ENCODE data around the gene TANK.
"Not testable (repeated sequence)": the region's sequence is repeated elsewhere in the genome, so short reads cannot be mapped to it uniquely, and the experiment has no call there.

TANK gene, protein sequence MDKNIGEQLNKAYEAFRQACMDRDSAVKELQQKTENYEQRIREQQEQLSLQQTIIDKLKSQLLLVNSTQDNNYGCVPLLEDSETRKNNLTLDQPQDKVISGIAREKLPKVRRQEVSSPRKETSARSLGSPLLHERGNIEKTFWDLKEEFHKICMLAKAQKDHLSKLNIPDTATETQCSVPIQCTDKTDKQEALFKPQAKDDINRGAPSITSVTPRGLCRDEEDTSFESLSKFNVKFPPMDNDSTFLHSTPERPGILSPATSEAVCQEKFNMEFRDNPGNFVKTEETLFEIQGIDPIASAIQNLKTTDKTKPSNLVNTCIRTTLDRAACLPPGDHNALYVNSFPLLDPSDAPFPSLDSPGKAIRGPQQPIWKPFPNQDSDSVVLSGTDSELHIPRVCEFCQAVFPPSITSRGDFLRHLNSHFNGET

DNA sequence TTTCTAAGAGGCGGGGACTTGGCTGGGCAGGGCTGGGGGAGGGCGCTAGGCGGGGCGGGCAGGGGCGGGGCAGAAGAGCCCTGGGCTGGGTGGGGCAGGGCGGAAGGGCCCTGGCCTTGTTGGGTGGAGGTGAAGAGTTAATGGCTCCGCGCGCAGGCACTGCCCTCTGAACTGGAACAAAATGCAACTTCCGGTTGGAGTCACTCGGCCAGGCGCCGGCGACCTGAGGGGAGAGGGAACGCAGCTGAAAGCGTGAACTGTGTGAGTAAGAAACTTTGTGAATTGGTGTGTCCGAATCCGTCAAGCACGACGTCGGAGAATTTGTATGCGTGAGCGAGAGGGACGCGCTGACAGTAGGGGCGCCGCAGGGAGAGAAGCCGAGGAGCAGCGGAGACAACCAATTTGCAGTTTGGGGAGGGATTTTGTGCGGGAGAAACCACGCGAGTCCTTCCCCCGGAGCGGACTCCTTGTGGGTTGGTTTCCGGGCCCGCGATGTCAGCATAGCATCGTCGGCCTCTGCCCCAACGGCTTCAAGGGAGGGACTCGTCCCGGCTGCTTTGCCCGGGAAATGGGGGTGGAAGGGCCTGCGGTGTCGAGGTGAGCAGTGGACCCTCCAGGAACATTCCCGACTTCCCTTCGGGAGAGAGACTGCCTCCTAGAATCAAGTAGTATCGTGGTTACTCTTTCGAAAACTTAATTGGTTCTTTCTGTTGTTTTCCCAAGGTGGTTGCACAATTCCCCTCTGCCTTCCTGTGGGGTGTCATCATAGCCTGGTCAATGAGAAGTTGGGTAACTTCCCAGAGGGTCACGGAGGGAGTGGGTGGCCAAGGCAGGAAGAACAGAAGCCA is at the start of gene TANK:
TSS of gene TANK (plus strand) at position 203 of the 848 bp plus-strand sequence. CDS start 19,235 bp downstream, outside the sequence.
- DNase-seq (ENCODE audit: low spot score) = peak; percentile 90

DNA sequence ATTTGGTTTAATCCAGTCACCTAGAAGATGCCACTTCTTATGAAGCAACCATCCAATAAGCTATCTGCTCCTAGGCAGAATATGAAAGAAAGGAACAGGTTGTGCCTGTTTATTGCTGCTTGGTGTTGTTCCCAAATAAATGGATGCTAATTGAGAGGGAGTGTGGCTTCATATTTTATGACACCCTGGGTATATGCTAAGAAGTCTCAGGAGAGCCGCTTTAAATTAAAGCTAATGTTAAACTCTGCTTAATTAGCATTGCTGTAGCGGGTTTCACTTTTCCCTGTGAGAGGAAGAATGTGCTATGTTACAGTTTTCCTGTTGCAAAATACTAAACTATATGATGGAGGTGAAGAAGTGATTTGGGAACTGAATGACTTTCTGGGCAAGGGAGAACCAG is 48.7 kb upstream of the TANK start:
- no peak for DNase-seq (ENCODE audit: low spot score)

DNA sequence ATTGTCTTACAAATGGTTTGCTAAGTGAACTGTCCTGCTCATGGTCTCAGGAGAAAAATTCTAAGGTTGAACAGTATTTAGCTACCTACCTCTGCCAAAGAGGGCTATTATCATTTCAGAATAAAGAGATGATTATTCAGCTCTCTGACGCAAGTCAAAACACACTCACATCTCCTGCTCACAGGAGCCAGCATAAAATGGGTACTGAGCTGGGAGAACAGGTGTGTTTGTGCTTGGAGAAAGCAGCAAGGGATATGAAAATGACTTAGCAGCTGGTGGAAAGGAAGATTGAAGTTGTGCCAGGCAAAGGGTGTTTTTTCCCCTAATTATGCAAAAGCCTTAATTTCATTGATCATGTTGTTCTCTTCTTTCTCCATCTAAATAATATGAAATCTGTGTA is 47.3 kb upstream of the TANK start:
- DNase-seq (ENCODE audit: low spot score) = no peak

DNA sequence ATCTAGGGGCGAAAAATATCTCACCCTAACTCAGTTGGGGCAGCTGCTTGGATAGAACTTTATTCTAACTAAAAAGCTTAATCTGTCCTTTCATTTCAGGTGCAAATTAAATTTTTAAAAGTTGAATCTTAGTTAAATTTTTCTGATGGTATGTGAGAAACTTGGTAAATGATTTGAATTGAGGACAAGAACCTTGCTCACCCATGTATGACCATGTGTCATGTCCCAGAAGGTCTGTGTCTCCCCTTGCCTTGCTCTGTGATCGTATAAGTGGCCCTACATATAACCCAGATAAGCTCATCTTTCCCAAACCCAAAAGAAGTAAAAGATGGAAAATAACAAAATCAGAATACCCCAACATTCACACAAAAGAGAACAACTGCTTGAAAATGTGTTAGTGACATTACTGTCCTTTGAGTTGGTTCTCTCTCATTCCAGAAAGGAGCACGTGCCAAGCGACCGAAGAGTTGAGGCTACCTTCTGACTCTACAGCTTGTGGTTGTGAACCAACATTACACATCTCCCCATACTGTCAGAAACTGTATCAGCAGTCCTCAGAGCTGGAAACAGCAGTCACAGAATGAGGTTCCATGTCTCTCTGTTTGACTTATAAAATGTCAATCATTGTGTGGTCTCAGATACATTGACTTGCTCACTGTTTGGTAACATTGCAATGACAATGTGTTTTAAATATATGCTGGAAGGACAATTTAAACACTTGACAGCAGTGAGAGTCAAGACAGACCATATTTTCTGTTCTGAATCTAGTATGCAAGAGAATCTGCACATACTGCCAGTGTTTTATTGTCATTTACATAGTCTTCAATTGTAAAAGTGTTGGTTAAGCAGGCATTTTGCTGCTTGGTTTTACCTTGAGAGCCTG is 46.3 kb upstream of the TANK start:
- no peak for DNase-seq (ENCODE audit: low spot score)

DNA sequence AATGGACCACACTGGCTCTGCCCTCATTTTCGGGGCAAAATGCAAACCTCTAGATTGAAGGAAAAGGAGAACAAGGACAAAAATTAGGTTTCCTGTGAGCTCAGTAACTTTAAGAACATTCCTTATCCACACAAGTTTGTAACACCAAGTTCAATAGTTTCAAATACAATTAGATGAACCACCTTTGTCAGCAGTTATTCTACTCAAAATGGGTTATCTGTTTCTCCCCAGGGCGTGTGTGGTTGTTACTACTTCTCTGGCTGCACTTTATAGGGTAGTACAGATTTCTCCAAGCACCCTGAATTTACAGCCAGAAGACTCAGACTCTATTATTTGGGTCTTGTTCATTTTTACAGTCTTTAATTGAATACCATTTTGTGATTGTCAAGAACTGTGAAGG is 45.0 kb upstream of the TANK start:
- no peak for DNase-seq (ENCODE audit: low spot score)

DNA sequence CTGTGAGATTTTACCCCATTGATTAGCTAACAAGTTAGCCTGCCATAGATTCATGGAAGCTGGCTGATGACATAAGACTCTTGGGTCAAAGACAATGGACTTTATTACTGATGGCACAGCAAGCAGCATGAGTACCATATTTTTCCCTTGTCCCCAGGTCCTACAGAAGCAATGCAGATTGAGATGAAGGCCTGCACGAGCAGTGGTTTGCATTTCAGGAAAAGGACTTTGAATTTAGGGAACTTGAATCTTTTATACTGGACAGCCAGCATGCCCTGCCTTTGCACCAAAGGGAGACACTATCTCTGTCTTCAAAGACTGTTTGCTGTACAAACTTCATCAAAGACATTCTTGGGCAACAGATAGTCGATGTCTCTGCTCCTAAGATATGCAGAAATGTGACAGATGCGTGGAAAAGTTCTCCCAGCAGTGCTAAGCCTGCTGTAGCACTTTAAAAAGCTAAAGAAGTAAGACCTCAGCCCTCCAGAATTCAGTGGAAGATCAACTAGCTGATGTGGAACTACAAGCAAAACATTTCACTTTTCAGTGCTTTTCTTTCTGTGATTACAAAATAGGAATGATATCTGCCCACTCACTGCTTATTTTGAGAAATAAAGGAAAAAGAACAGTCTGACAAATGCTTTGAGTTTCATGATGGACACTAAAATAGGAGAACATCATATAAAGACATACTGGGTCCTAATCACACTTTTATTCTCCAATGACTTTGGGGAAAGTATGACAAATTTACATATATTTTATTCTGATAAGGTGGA is 44.4 kb upstream of the TANK start:
- no peak for DNase-seq (ENCODE audit: low spot score)

DNA sequence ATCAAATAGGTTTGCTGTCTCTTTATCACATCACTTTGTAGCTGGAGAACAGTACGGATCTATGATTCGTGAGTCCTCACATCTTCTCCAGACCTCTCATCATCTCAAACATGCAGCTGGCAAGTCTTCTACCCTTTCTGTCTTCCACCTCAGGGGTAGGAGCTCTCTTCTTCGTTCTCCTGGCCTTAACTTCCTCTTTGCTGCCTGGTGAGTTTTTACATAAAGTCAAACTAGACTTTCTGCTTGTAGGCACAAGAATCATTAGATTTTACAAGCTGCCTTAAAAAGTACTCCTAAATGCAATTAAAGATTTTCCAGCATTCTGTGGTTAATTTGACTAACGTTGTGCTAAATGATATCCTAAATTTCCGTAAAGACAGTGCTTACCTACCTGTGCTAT is 43.7 kb upstream of the TANK start:
- DNase-seq (ENCODE audit: low spot score) = no peak

DNA sequence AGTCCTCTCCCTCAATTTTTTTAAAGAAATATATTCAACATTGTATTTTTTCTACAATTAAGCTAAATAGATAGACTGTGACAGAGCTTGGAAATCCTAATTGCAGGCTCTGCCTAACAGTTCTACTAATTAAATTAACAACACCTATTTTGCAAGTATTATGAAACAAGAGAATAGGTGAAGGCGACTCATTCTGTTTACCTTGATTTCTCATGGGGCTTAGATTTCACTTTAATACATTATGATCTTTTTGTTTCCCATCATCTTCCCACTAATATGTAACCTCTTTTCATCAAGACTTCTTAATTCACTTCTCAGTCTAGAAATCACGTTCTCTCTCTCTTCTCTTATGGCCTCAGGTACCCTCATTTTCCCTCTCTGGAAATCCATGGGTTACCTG is 42.7 kb upstream of the TANK start:
- no peak for DNase-seq (ENCODE audit: low spot score)

DNA sequence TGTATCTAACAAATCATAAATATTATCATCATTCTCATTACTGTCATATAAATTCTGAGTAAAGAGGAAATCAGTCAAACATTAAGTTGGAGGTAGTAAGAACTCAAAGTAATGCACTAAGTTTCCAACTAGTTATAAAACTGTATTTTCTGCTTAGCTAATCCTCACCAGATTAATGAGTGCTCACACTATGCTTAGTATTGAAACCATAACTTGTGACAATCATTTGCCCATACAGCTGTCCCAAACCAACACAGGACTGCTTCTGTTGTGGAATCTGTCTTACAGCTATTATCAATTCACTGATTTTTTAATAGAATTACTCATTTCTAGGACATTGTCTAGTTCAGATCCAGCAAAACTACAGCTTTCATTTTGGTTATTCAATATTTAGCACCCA is 41.5 kb upstream of the TANK start:
- DNase-seq (ENCODE audit: low spot score) = no peak

DNA sequence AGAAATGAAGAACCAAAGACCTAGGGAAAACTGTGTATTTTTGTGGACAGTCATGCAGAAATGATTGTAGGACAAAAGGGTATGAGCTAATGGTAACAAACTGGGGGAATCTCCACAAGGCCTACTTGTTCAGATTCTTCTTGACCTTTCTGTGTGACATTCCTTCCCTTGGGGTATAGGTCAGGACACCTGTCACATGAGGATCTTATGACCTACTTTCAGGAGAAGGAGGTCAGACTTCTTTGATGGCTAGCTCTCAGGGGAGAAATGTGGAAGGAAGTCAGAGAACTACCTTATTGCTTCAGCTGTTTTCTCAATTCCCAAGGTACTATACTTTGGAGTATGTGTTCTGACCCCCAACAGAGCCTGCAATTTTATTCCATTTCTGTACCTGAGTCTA is 40.7 kb upstream of the TANK start:
- DNase-seq (ENCODE audit: low spot score) = no peak

DNA sequence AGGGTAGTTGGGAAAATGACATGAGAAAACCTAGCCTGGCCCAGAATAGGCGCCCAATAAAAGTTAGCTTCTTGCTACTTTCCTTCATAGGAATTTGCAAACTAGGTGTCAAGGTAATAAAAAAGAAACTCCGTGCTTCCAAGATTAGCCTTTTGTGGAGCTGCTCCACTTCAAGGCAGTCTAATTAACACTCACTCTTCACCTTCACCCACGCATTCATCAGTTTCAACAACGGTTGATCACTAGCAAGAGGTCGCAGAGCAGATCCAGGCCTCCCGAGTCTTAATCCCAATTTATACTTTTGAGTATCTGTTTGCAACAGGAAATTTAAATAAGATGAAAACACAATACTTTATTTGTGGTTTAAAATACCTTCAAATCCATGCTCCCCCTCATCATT is 39.5 kb upstream of the TANK start:
- no peak for DNase-seq (ENCODE audit: low spot score)

DNA sequence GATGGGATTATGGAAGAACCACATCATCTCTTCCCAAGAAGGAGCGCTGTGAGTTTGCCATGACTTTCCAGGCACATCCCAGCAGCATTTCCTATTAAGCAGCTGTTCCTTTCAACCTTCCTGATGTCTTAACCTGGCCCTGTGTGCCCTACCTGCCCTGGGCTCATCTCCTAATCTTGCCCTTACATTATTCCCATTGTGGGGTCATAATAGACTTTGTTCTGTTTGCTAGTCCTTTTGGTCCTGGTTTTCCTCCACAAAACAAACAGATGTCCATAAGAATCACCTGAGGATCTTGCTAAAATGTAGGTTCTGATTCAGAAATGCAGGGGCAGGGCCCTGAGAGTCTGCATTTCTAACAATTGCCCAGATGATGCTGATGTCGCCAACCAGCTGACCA is 38.6 kb upstream of the TANK start:
- no peak for DNase-seq (ENCODE audit: low spot score)

DNA sequence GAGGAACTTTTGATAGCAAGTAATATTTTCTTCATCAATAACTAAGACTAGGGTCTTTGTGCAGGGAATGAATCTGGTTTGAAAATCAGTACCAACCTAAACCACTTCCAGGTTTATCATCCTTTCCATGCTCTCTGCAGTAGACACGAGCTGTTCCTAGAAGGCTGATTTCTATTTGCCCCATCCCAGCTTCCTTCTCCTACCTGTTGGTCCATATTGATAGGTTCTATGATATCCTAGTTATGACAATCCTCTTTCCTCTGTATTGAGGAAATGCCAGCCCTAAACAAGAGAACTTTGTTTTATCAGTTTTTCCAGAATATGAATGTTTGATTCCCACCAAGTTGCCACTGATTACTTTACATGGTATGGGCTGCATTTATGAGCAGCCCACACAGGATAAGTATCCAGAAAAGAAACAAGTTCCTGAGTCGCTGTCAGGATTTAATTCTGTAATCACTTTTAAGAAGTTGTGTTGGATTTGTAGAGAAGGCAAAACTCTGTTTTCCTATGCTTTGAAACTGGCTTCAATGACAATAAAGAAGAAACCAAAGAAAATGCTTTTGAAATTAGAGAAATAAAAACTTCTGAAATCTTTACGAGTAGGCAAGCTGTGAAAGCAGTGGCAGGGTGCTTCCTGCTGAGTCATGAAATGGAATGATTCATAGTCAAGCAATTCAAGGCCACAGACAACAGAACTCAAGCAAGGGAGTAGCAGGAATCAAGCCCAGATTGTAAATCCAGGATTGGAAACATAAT is 37.3 kb upstream of the TANK start:
- peak; percentile 86 for DNase-seq (ENCODE audit: low spot score)

DNA sequence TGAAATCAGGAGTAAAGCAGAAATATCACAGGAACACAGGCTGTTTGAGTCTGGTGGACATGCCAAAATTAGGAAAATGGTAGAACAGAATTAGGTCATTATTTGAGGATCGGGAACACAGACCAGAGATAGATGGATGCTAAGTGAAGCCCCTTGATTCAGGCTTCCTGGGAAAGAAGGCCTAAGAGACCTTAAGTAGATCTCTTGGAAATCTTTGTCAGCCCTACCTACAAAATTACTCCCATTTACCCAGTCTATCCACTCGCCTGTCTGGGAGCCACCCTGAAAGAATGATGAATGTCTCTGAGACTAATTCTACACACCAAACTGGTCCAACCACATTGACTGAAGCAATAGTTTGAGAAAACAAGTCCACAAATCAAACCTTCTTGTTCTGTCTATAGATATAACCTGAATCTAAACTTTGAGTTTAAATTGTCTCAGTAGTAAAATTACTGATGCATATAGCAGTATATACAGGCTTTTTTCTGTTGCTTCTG is 36.6 kb upstream of the TANK start:
- DNase-seq (ENCODE audit: low spot score) = no peak

DNA sequence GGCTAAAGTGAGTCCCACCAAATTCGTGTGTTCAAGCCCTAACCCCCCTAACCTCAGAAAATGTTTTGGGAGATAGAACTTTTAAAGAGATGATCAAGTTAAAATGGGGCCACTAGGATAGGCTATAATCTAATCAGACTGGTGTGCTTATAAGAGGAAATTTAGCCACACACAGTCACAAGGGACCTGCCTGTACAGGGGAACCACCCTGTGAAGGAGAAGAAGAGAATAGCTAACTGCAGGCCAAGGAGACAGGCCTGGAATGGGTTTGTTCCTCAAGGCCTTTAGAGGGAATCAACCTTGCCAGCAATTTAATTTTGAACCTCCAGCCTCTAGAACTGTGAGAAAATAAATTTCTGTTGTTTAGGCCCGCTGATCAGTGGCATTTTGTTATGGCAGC is 36.0 kb upstream of the TANK start:
- no peak for DNase-seq (ENCODE audit: low spot score)

DNA sequence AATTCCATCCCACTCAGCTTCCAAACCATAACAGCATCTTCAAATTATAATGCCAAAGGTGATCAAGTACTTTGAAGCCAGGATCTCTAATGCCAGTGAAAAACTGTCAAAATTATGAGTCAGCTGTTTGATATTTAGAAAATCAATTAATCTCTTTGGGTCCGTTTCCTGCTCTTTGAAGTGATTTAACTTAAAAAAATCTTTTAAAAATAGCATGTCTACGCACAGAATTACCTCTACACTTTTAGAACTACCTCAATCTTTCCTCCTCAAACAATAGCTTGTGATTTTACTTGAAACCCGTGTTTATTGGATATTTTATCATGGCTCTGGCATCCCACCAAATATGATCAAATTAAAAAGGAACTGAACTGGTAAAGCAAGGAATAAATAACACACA is 31.3 kb upstream of the TANK start:
- DNase-seq (ENCODE audit: low spot score) = no peak

DNA sequence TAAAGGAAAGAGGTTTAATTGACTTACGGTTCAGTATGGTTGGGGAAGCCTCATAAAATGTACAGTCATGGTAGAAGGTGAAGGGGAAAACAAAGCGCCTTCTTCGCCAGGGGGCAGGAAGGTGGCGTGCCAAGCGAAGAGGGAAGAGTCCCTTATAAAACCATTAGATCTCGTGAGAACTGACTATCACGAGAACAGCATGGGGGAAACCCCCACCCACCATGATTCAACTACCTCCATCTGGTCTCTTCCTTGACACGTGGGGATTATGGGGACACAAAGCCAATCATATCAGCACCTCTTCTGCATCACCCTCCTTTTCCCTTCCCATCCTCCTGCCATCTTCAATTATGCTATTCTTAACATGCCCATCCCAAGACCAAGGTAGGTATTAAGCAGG is 29.9 kb upstream of the TANK start:
- DNase-seq (ENCODE audit: low spot score) = no peak

DNA sequence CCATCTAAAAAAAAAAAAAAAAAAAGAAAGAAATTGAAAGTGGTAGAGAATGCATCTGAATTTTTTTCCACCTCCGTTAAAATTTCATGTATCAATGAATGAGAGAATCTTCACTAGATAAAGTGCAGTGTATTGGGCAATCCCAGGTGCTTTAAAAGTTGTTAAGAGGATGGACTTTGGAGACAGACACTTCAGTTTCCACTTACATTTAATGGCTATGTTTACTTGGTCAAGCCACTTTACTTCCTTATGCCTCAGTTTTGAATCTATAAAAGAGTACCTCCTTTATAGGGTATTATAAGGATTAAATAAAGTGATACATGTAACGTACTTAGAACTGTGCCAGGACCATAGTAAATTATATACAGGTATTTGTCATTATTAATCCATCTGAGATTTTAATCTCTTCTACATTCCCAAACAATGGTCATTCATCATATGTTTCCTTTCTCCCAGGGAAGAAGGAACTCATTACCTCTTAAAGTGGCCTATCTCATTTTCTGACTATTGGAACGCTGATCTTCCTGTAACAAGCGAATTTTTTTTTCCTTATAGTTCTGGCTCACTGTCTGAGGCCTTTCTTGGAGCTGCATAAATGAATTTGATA is 29.1 kb upstream of the TANK start:
- no peak for DNase-seq (ENCODE audit: low spot score)

DNA sequence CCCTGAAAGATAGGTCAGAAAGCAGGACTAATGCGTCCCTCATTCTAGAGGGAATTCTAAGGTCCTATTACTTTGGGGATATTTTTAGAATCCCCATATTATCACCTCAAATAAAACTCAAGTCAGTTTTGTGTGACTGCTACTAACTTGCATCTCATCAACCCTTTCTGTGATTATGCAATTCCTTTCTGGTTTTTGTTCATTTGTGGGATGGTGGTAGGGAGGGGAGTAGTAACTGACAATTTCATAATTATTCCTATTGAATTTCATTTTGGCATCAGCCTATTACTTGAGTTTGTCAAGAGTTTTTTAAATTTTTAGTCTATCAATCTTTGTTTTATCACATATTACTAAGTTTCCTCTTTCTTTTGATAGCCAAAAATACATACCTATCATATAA is 28.4 kb upstream of the TANK start:
- no peak for DNase-seq (ENCODE audit: low spot score)

DNA sequence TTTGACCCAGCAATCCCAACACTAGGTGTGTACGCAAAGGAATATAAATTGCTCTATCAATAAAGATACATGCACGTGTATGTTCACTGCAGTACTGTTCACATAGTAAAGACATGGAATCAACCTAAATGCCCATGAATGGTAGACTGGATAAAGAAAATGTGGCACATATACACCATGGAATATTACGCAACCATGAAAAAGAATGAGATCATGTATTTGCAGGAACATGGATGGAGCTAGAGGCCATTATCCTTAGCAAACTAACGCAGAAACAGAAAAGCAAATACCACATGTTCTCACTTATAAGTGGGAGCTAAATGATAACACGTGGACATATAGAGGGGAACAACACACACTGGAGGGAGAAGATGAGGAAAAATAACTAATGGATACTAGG is 27.8 kb upstream of the TANK start:
- not testable (repeated sequence) for DNase-seq (ENCODE audit: low spot score)
